K562 treated with DMSO at 1 percent for 48 hours (cell line): ENCODE data around the gene USP26. TPM values are rescaled to one million over a fixed set of nuclear protein-coding genes. Genes with fewer than 3 reads are reported as not detected.

Source experiments
- total RNA-seq: library from RNA; unstranded; fragments of 300-600 nt; gene quantifications from 2 replicates; pipeline ENCODE4 v1.2.3, GENCODE V29; 2022; ENCODE audit warnings: low replicate concordance; ENCODE audit errors: extremely low read depth

USP26 gene, protein sequence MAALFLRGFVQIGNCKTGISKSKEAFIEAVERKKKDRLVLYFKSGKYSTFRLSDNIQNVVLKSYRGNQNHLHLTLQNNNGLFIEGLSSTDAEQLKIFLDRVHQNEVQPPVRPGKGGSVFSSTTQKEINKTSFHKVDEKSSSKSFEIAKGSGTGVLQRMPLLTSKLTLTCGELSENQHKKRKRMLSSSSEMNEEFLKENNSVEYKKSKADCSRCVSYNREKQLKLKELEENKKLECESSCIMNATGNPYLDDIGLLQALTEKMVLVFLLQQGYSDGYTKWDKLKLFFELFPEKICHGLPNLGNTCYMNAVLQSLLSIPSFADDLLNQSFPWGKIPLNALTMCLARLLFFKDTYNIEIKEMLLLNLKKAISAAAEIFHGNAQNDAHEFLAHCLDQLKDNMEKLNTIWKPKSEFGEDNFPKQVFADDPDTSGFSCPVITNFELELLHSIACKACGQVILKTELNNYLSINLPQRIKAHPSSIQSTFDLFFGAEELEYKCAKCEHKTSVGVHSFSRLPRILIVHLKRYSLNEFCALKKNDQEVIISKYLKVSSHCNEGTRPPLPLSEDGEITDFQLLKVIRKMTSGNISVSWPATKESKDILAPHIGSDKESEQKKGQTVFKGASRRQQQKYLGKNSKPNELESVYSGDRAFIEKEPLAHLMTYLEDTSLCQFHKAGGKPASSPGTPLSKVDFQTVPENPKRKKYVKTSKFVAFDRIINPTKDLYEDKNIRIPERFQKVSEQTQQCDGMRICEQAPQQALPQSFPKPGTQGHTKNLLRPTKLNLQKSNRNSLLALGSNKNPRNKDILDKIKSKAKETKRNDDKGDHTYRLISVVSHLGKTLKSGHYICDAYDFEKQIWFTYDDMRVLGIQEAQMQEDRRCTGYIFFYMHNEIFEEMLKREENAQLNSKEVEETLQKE
- total RNA-seq: not detected in 2 replicates

DNA sequence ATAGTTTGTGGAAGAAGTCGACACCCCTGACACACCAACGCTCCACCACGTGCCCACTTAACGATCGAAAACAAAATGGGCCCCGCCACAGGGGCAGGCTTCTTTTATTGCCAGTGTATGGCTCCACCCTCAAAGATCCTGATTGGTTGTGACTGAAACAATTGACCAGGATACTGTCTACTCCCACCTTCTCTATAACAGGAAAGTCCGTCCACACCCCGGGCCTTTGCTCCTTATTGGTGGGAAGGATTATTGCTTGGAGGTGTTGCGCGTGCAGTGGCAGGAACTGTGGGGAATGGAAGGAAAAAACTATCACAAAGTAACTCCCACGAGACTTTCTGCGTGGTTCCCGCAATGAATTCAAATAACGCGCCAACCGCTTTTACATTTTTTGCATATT is at the start of gene USP26:
USP26 (minus strand) TSS at position 79 of the 400 bp plus-strand sequence. CDS start 68,889 bp downstream, outside the sequence.

Other genes starting within 250 kb of the USP26 start
- gene HS6ST2, start 138.5 kb downstream of the USP26 start, total RNA-seq: not detected in 2 replicates
- not detected in 2 replicates for gene TFDP3, start 121.2 kb upstream of the USP26 start, total RNA-seq